Esophagus squamous epithelium (tissue), 5 donors: ENCODE results near the gene STXBP4. TPM values are rescaled to one million over a fixed set of nuclear protein-coding genes. Genes with fewer than 3 reads are reported as not detected.

Experiments
- DNase-seq: peaks from one replicate; lab custom pipeline; 2025; lab: John Stamatoyannopoulos, UW
- H3K27ac ChIP-seq, 4 donors: fragments of 200-600 bp; sonication (generic); one replicate each; pipeline ENCODE4 v1.5.1; 2016 to 2019; ENCODE audit warnings: mild to moderate bottlenecking in 1 of 4
- H3K27me3 ChIP-seq, 4 donors: fragments of 200-600 bp; sonication (generic); 1 replicate in 3 of 4; 2 replicates in 1 of 4; pipeline versions ENCODE4 v1.5.1 to v1.6.0; 2017 to 2021; ENCODE audit warnings: antibody characterized with exemption in 1 of 4
- H3K36me3 ChIP-seq, 3 donors: fragments of 200-600 bp; sonication (generic); one replicate each; pipeline ENCODE4 v1.5.1; 2016 to 2019
- H3K4me1 ChIP-seq, 3 donors: fragments of 200-600 bp; sonication (generic); one replicate each; pipeline ENCODE4 v1.5.1; 2017 to 2019
- H3K4me3 ChIP-seq, 4 donors: fragments of 200-600 bp; sonication (generic); 1 replicate in 3 of 4; 2 replicates in 1 of 4; pipeline ENCODE4 v1.5.1; 2016 to 2019; ENCODE audit warnings: mild to moderate bottlenecking in 2 of 4, moderate library complexity in 1 of 4
- H3K9me3 ChIP-seq, 3 donors: fragments of 200-600 bp; sonication (generic); one replicate each; pipeline ENCODE4 v1.5.1; 2016 to 2019
- CTCF ChIP-seq, 6 experiments: fragments of 450-650 bp in 4 of 6; fragments of 200-600 bp in 2 of 6; sonication (generic) in 2 of 6; IDR thresholded peaks; one replicate each; pipeline ENCODE4 v1.5.1; 2016 to 2019; ENCODE audit warnings: antibody characterized with exemption in 6 of 6, mild to moderate bottlenecking in 4 of 6, moderate library complexity in 4 of 6
- POLR2A ChIP-seq, 4 donors: fragments of 450-650 bp; IDR thresholded peaks; one replicate each; pipeline ENCODE4 v1.6.1; 2017; ENCODE audit warnings: antibody characterized with exemption in 4 of 4, mild to moderate bottlenecking in 4 of 4, moderate library complexity in 3 of 4
- WGBS, 2 donors: methylation state at CpG; one replicate each; pipeline ENCODE4 v1.1.5; 2018; 5-methylcytosine and 5-hydroxymethylcytosine counted together
- intact Hi-C: fragments of 100-400 bp; cut with DNase I; formaldehyde crosslinking; loops from one replicate; pipeline ENCODE4 v1.15.0; 2022
- total RNA-seq, 4 donors: library from RNA; depleted of rRNA; stranded (reverse); fragments of >200 nt; gene quantifications; one replicate each; pipeline ENCODE4 v1.1.0, GENCODE V29; 2016
- donor health status: DM: yes; HTN: yes; CAD: no.

Gene STXBP4
- total RNA-seq, 4 donors from 2014 or later = 0.61 to 23.5 (median 13.3) TPM

DNA sequence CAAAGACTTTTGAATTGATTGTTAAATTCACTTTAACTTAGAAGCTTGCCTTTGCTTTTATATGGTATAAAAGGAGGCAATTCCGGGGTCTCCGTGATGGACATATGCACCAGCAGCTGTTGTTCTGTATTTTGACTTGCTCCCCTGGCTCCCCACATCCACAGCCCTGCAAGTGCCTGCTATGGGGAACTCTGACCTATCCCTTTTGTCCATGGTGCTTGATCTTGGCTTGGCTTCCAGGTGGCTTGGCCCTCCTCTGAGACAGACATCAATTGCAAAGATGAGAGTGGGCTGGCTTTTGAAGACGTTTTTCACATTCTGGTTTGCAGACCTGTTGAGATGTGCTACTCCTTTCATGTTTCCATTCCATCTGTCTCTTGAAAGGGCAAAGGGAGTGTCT lies 41.0 kb upstream of the STXBP4 start:
- no peaks in the 10 kb centered on the region for H3K27me3 ChIP-seq
- no peak for DNase-seq
- TF ChIP-seq CTCF (IDR thresholded peaks at IDR 0.05) (no peak), POLR2A (IDR thresholded peaks at IDR 0.05) (no peak)
- no peak overlapping the region for H3K27ac ChIP-seq
- intact Hi-C loops = no loop called here
- peaks cover 0 to 84% (median 0%) of the 10 kb centered on the region in 3 donors for H3K36me3 ChIP-seq
- 80 to 87% methylated on average over 3 of the region's 3 CpGs for WGBS, 2 donors
- H3K4me3 ChIP-seq = no peak overlapping the region
- H3K9me3 ChIP-seq = no peaks in the 10 kb centered on the region
- H3K4me1 ChIP-seq = no peaks in the 10 kb centered on the region

- no peaks in the 10 kb centered on the region for H3K9me3 ChIP-seq
- H3K27me3 ChIP-seq = no peaks in the 10 kb centered on the region
- no peaks in the 10 kb centered on the region for H3K4me1 ChIP-seq
- no peak for DNase-seq
- TF ChIP-seq POLR2A (IDR thresholded peaks at IDR 0.05) (no peak), CTCF (IDR thresholded peaks at IDR 0.05) (no peak)
- H3K27ac ChIP-seq = no peak overlapping the region
- WGBS, 2 donors = 94 to 100% methylated on average over 1 of the region's 1 CpG
- no peak overlapping the region for H3K4me3 ChIP-seq
- peaks cover 0 to 91% (median 0%) of the 10 kb centered on the region in 3 donors for H3K36me3 ChIP-seq
- intact Hi-C loops = no loop called here
These were observed 35.9 kb upstream of the STXBP4 start for GRCh38 chr17:54932711-54933110.

DNA sequence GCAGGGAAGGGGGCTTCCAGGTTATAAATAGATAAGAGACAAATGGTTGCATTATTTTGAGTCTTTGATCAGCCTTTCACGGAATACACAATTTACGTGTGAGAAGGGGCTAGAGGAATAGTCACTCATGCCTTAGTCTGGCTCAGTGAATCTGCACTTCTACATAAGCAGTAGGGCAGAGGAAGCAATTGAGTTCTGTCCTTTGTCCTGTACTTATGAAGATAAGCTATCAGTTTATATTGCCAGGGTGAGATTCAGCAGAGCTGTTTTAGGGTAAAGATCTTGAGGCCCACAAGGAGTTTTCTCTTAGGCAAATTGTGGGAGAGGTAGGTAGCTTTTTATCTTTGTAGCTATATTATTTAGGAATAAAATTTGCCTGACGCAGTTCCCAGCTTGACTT lies 34.6 kb upstream of the STXBP4 start:
- H3K4me1 ChIP-seq = no peaks in the 10 kb centered on the region
- H3K9me3 ChIP-seq = no peaks in the 10 kb centered on the region
- DNase-seq = no peak
- no peaks in the 10 kb centered on the region for H3K27me3 ChIP-seq
- H3K27ac ChIP-seq = no peak overlapping the region
- H3K36me3 ChIP-seq = peaks cover 0 to 94% (median 0%) of the 10 kb centered on the region in 3 donors
- 80 to 87% methylated on average over 3 of the region's 3 CpGs for WGBS, 2 donors
- TF ChIP-seq POLR2A (IDR thresholded peaks at IDR 0.05) (no peak), CTCF (IDR thresholded peaks at IDR 0.05) (no peak)
- intact Hi-C loops = no loop called here
- no peak overlapping the region for H3K4me3 ChIP-seq

DNA sequence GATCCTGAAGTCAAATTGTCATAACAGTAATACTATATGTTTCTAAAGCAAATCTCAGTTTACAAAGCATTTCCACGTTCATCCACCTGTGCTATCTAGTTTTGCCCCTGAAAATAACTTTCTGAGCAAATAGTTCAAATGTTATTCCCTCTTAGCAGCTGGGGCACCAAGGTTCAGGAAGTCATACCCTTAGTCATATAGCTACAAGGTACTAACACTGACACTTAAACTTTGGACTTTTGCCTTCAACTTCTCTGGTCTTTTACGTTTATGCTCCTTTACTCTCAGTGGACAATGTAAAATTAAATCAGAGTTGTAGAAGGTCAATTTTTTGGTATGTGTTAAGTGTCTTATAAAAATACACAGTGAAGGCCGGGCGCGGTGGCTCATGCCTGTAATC lies 33.1 kb upstream of the STXBP4 start:
- no peak overlapping the region for H3K4me3 ChIP-seq
- TF ChIP-seq POLR2A (IDR thresholded peaks at IDR 0.05) (no peak), CTCF (IDR thresholded peaks at IDR 0.05) (no peak)
- no peak overlapping the region for H3K27ac ChIP-seq
- H3K9me3 ChIP-seq = no peaks in the 10 kb centered on the region
- intact Hi-C loops = no loop called here
- 62 to 88% methylated on average over 2 to 5 of the region's 5 CpGs for WGBS, 2 donors
- peaks cover 0 to 96% (median 0%) of the 10 kb centered on the region in 3 donors for H3K36me3 ChIP-seq
- no peaks in the 10 kb centered on the region for H3K27me3 ChIP-seq
- DNase-seq = no peak
- no peaks in the 10 kb centered on the region for H3K4me1 ChIP-seq

DNA sequence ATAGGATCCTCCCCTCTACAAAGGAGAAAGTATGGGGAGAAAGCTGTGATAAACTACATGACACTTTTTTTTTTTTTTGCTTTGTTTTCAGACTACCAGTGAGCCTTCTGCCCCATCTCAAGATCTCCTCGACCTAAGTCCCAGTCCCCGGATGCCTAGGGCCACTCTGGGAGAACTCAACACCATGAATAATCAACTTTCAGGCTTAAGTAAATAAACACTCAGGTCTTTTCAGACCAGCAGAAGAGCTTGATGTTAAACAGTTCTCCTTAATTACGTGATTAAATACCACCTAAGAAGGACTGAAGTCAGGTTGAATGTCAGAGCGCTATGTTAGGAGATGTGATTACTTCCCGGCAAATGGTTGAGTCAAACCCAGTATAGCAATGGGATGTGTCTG lies 31.5 kb upstream of the STXBP4 start:
- Histone ChIP-seq H3K9me3 (no peaks in the 10 kb centered on the region), H3K27ac (no peak overlapping the region), H3K4me1 (no peaks in the 10 kb centered on the region), H3K4me3 (no peak overlapping the region), H3K36me3 (peaks cover 0 to 85% (median 0%) of the 10 kb centered on the region in 3 donors), H3K27me3 (no peaks in the 10 kb centered on the region)
- DNase-seq = no peak
- WGBS, 2 donors = 68 to 70% methylated on average over 5 of the region's 5 CpGs
- TF ChIP-seq CTCF (IDR thresholded peaks at IDR 0.05) (no peak), POLR2A (IDR thresholded peaks at IDR 0.05) (no peak)
- intact Hi-C loops = no loop called here
